Fibroblast of skin of scalp (primary cell): ENCODE measurements around the gene LMAN2L.
A peak's percentile ranks its signal among the peaks of the same experiment; 100 is the strongest.

ENCODE experiments used
- DNase-seq: peaks from one replicate; pipeline ENCODE4 v3.0.0-alpha.2; 2013

The LMAN2L gene

GRCh38 chr2:96760036-96760985, 20.4 kb upstream of the LMAN2L start, which contains the start of gene CNNM4:
CNNM4 (plus strand) TSS chr2:96760902; CDS start chr2:96761000, 98 bp downstream.
- peak; percentile 91 for DNase-seq

GRCh38 chr2:96759548-96759947, 19.7 kb upstream of the LMAN2L start:
- no peak for DNase-seq

- no peak for DNase-seq
These were observed 19.1 kb upstream of the LMAN2L start for GRCh38 chr2:96758987-96759386.

GRCh38 chr2:96757477-96757860, 17.6 kb upstream of the LMAN2L start:
- no peak for DNase-seq

GRCh38 chr2:96756788-96757476, 17.1 kb upstream of the LMAN2L start:
- no peak for DNase-seq

- DNase-seq = no peak
These were observed 14.5 kb upstream of the LMAN2L start for GRCh38 chr2:96754317-96754716.

GRCh38 chr2:96753661-96754282, 13.9 kb upstream of the LMAN2L start:
- DNase-seq = no peak

GRCh38 chr2:96751800-96752199, 11.9 kb upstream of the LMAN2L start:
- no peak for DNase-seq

- peak; percentile 39 for DNase-seq
These were observed 7.3 kb upstream of the LMAN2L start for GRCh38 chr2:96747061-96747617.

GRCh38 chr2:96739076-96739632, 710 bp downstream of the LMAN2L start:
- DNase-seq = no peak

- no peak for DNase-seq
These were observed 2.0 kb downstream of the LMAN2L start for GRCh38 chr2:96737831-96738230.

- no peak for DNase-seq
These were observed 2.6 kb downstream of the LMAN2L start for GRCh38 chr2:96737251-96737650.

GRCh38 chr2:96734880-96735583, 4.8 kb downstream of the LMAN2L start:
- no peak for DNase-seq

- DNase-seq = no peak
These were observed 5.9 kb downstream of the LMAN2L start for GRCh38 chr2:96733931-96734330.

- DNase-seq = no peak
These were observed 9.7 kb downstream of the LMAN2L start for GRCh38 chr2:96730212-96730611.

GRCh38 chr2:96729748-96730147, 10.1 kb downstream of the LMAN2L start:
- DNase-seq = no peak

GRCh38 chr2:96727431-96727830, 12.4 kb downstream of the LMAN2L start:
- DNase-seq = no peak

GRCh38 chr2:96726131-96726530, 13.7 kb downstream of the LMAN2L start:
- no peak for DNase-seq

GRCh38 chr2:96716388-96716787, 23.5 kb downstream of the LMAN2L start:
- no peak for DNase-seq

GRCh38 chr2:96715658-96716057, 24.2 kb downstream of the LMAN2L start:
- peak; percentile 37 for DNase-seq

- no peak for DNase-seq
These were observed 28.9 kb downstream of the LMAN2L start for GRCh38 chr2:96710985-96711384.
